GM23248 (cell line): ENCODE data around the gene FBXO38. TPM values are rescaled to one million over a fixed set of nuclear protein-coding genes. Genes with fewer than 3 reads are reported as not detected.

Experiments used
- DNase-seq: peaks from one replicate; pipeline ENCODE4 v3.0.0-alpha.2; 2015
- H2AFZ ChIP-seq: fragments of 200-600 bp; sonication (generic); 2 replicates; pipeline ENCODE4 v1.6.1; 2016; ENCODE audit warnings: antibody characterized with exemption
- H3F3A ChIP-seq: fragments of 200-600 bp; sonication (generic); 2 replicates; pipeline ENCODE4 v1.6.1; 2016; ENCODE audit warnings: mild to moderate bottlenecking, antibody characterized with exemption, mixed run types; ENCODE audit not compliant: insufficient read depth
- H3K27ac ChIP-seq: fragments of 200-600 bp; sonication (generic); 2 replicates; pipeline ENCODE4 v1.5.1; 2016; ENCODE audit warnings: mild to moderate bottlenecking
- H3K27me3 ChIP-seq: fragments of 200-600 bp; sonication (generic); replicated peaks from 2 replicates; pipeline ENCODE4 v1.6.1; 2016; ENCODE audit warnings: mild to moderate bottlenecking; ENCODE audit not compliant: insufficient read depth
- H3K36me3 ChIP-seq: fragments of 200-600 bp; sonication (generic); 2 replicates; pipeline ENCODE4 v1.6.1; 2016; ENCODE audit warnings: low read depth, mild to moderate bottlenecking
- H3K4me1 ChIP-seq: fragments of 200-600 bp; sonication (generic); 2 replicates; pipeline ENCODE4 v1.6.1; 2016; ENCODE audit warnings: mild to moderate bottlenecking; ENCODE audit not compliant: insufficient read depth
- H3K4me2 ChIP-seq: fragments of 200-600 bp; sonication (generic); one replicate; pipeline ENCODE4 v1.6.1; 2016; ENCODE audit warnings: mild to moderate bottlenecking; ENCODE audit not compliant: unreplicated experiment
- H3K4me3 ChIP-seq: fragments of 200-600 bp; sonication (generic); 2 replicates; pipeline ENCODE4 v1.5.1; 2016; ENCODE audit warnings: mild to moderate bottlenecking
- H3K79me2 ChIP-seq: fragments of 200-600 bp; sonication (generic); 2 replicates; pipeline ENCODE4 v1.6.1; 2016; ENCODE audit warnings: mild to moderate bottlenecking; ENCODE audit not compliant: insufficient read depth
- H3K9ac ChIP-seq: fragments of 200-600 bp; sonication (generic); 2 replicates; pipeline ENCODE4 v1.6.1; 2016; ENCODE audit warnings: mild to moderate bottlenecking
- H3K9me2 ChIP-seq: fragments of 200-600 bp; sonication (generic); 2 replicates; pipeline ENCODE4 v1.6.1; 2016; ENCODE audit warnings: mixed run types, mild to moderate bottlenecking, moderate library complexity; ENCODE audit not compliant: insufficient read depth
- H3K9me3 ChIP-seq: fragments of 200-600 bp; sonication (generic); one replicate; pipeline ENCODE4 v1.6.1; 2017; ENCODE audit warnings: low read depth
- H4K20me1 ChIP-seq: fragments of 200-600 bp; sonication (generic); 2 replicates; pipeline ENCODE4 v1.6.0; 2016; ENCODE audit not compliant: insufficient read depth
- EZH2 ChIP-seq: fragments of 200-600 bp; sonication (generic); IDR thresholded peaks from 2 replicates; pipeline ENCODE4 v1.6.1; 2018; ENCODE audit warnings: antibody characterized with exemption, mild to moderate bottlenecking; ENCODE audit not compliant: insufficient read depth, poor library complexity, severe bottlenecking
- EZH2phosphoT487 ChIP-seq: fragments of 200-600 bp; sonication (generic); IDR thresholded peaks from 2 replicates; pipeline ENCODE4 v1.6.1; 2018; ENCODE audit warnings: antibody characterized with exemption, moderate library complexity, mild to moderate bottlenecking, low read depth; ENCODE audit not compliant: insufficient read depth
- WGBS, 2 experiments: methylation state at CpG; one replicate each; pipeline ENCODE4 v1.1.6; 2015 to 2017; ENCODE audit warnings: low lambda C conversion rate in 2 of 2, low coverage in 1 of 2; ENCODE audit errors: missing lambda C conversion rate in 2 of 2; 5-methylcytosine and 5-hydroxymethylcytosine counted together
- in situ Hi-C: fragments of 300-500 bp; cut with MboI; formaldehyde crosslinking; loops from 2 replicates; pipeline ENCODE4 v1.15.0; 2020
- polyA plus RNA-seq: library from polyadenylated mRNA; unstranded; fragments of >200 nt; fragmentation: Nextera tagmentation; extraction: Ambion mirVana; gene quantifications from 2 replicates; pipeline ENCODE4 v1.2.1, GENCODE V29; 2016
- total RNA-seq: library from RNA; depleted of rRNA; stranded (reverse); fragments of >200 nt; shearing (Covaris generic); gene quantifications from 2 replicates; pipeline ENCODE4 v1.2.3, GENCODE V29; 2014

The FBXO38 gene
- total and polyA plus RNA-seq, 2 experiments from 2014 or later: 16.7 to 55.3 TPM

DNA sequence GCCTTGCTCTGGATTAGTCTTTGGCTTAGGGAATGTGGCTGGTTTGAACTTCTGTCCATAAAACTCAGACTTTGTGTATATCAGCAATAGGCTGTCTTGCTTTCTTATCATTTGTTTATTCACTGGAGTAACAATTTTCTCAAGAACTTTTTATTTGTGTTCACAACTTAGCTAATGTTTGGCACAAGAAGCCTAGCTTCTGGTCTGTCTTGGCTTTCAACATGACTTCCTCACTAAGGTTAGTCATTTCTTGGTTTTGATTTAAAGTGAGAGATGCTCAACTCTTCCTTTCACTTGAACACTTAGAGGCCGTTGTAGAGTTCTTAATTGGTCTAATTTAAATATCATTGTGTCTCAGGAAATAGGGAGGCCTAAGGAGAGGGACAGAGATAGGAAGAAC lies 4.9 kb downstream of the FBXO38 start:
- WGBS, 2 experiments: 90 to 95% methylated on average over 1 of the region's 1 CpG
- H3K4me3 ChIP-seq: no peak overlapping the region
- no peaks in the 10 kb centered on the region for H3K36me3 ChIP-seq
- no peak overlapping the region for H2AFZ ChIP-seq
- H3K4me1 ChIP-seq: peaks cover 48% of the 10 kb centered on the region
- H3K9me2 ChIP-seq: no peaks in the 10 kb centered on the region
- H3K27me3 ChIP-seq: no peaks in the 10 kb centered on the region
- H4K20me1 ChIP-seq: peaks cover 27% of the 10 kb centered on the region; the same call in 1 of the 2 replicates
- no peak for DNase-seq
- H3F3A ChIP-seq: peaks cover 42% of the 10 kb centered on the region
- TF ChIP-seq EZH2 (no peak), EZH2phosphoT487 (no peak)
- no peak overlapping the region for H3K9ac ChIP-seq
- no peak overlapping the region for H3K4me2 ChIP-seq
- H3K27ac ChIP-seq: no peak overlapping the region
- in situ Hi-C loops: no loop called here
- H3K9me3 ChIP-seq: no peaks in the 10 kb centered on the region
- peaks cover 96% of the 10 kb centered on the region for H3K79me2 ChIP-seq

DNA sequence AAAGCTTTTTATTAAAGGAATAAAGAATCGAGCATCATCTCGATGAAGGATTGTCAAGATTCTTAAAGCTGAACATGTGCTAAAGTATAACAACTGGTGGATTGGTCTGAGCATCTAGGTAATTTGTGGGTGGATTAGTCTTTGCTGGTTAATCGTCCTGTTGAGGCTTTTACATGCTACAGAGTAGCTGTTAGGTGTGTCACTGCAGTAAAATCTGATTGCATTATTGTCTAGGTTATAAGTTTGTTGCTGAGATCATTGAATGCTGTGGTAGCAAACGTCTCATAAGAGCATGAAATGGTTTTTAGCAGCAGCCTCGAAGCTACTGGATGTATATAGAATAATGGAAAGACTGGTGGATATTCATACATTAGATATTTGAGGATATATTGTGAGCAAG lies 7.2 kb downstream of the FBXO38 start:
- Histone ChIP-seq H2AFZ (no peak overlapping the region), H4K20me1 (peaks cover 27% of the 10 kb centered on the region; the same call in 1 of the 2 replicates), H3K9ac (no peak overlapping the region), H3K79me2 (peaks cover 96% of the 10 kb centered on the region), H3K4me2 (no peak overlapping the region), H3F3A (peaks cover 28% of the 10 kb centered on the region), H3K27me3 (no peaks in the 10 kb centered on the region), H3K36me3 (peaks cover 16% of the 10 kb centered on the region), H3K9me2 (no peaks in the 10 kb centered on the region), H3K4me1 (peaks cover 33% of the 10 kb centered on the region), H3K4me3 (no peak overlapping the region), H3K9me3 (no peaks in the 10 kb centered on the region), H3K27ac (no peak overlapping the region)
- TF ChIP-seq EZH2phosphoT487 (no peak), EZH2 (no peak)
- in situ Hi-C loops: no loop called here
- WGBS, 2 experiments: 68 to 69% methylated on average over 5 of the region's 5 CpGs
- DNase-seq: no peak

DNA sequence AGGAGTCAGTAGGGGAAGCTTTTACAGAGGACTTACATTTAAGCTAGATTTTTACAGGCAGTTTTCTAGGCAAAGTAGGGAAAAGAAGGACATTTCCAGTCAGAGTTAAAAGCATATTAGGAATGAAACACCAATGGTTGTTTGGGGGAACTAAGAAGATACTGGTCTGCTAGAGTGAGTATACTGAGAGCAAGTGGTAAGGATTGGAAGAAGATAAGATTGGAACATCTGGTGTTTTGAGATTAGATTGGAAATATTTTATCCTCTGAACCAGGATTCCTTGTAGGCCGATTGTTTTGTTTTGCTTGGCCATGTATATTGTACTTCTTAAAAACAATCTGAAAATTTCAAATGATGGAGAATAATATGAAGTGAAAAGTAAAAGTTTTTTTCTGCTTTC lies 7.7 kb downstream of the FBXO38 start:
- Histone ChIP-seq H4K20me1 (peaks cover 27% of the 10 kb centered on the region; the same call in 1 of the 2 replicates), H3K27ac (no peak overlapping the region), H3K27me3 (no peaks in the 10 kb centered on the region), H3K4me2 (no peak overlapping the region), H3K4me1 (peaks cover 28% of the 10 kb centered on the region), H3F3A (peaks cover 23% of the 10 kb centered on the region), H2AFZ (no peak overlapping the region), H3K9me2 (no peaks in the 10 kb centered on the region), H3K79me2 (peaks cover 96% of the 10 kb centered on the region), H3K9me3 (no peaks in the 10 kb centered on the region), H3K9ac (no peak overlapping the region), H3K4me3 (no peak overlapping the region), H3K36me3 (peaks cover 20% of the 10 kb centered on the region)
- in situ Hi-C loops: no loop called here
- TF ChIP-seq EZH2 (no peak), EZH2phosphoT487 (no peak)
- DNase-seq: no peak
- WGBS, 2 experiments: 54 to 63% methylated on average over 1 of the region's 1 CpG

DNA sequence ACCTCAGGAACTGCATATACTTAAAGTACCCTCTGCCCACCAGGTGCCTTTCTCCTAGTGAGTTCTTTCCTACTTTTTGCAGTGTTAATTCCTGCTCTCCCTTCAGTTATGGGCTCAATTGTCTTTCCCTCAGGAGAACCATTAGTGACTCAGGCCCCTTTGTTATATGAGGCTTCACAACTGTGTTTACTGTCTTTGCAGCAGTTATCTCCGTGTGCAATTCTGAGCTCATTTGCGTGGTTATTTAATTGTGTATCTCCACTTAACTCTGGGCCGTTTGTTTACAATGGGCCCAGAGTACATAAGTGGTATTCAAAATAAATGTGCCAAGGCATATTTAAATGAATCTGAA lies 9.6 kb downstream of the FBXO38 start:
- Histone ChIP-seq H3K4me2 (no peak overlapping the region), H3K4me1 (peaks cover 11% of the 10 kb centered on the region; the same call in 1 of the 2 replicates), H3K9me2 (no peaks in the 10 kb centered on the region), H3K4me3 (no peak overlapping the region), H3K36me3 (peaks cover 24% of the 10 kb centered on the region), H3K9ac (no peak overlapping the region), H4K20me1 (peaks cover 25% of the 10 kb centered on the region; the same call in 1 of the 2 replicates), H3K79me2 (peaks cover 100% of the 10 kb centered on the region), H3K27me3 (no peaks in the 10 kb centered on the region), H3K27ac (no peak overlapping the region), H3F3A (peaks cover 5% of the 10 kb centered on the region), H3K9me3 (no peaks in the 10 kb centered on the region), H2AFZ (no peak overlapping the region)
- WGBS, 2 experiments: 65 to 83% methylated on average over 3 of the region's 3 CpGs
- in situ Hi-C loops: no loop called here
- no peak for TF ChIP-seq EZH2
- TF ChIP-seq EZH2phosphoT487: no peak
- no peak for DNase-seq

DNA sequence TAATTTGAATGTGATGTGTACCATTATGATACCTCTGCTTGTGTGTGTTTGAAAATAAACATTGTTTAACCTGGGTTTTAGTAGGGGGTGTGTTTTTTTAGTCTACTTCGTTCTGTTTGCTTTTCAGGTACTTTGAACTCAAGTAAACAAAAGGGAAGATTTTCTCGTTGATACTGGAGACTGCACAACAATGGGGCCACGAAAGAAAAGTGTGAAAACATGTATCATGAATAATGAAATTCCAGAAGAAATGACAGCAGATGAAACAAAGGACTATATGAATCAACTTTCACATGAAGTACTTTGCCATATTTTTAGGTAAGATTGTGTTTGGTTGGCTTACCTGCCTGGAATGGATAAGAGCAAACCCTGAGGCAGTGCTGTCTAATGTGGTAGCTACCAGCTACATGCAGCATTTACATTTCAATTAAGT lies 10.8 kb downstream of the FBXO38 start:
- in situ Hi-C loops: no loop called here
- Histone ChIP-seq H2AFZ (no peak overlapping the region), H3K27me3 (no peaks in the 10 kb centered on the region), H3F3A (no peaks in the 10 kb centered on the region; the same call in 1 of the 2 replicates), H3K4me1 (peaks cover 5% of the 10 kb centered on the region; the same call in 1 of the 2 replicates), H3K9me2 (no peaks in the 10 kb centered on the region), H3K4me3 (no peak overlapping the region), H3K9ac (no peak overlapping the region), H3K4me2 (no peak overlapping the region), H3K9me3 (no peaks in the 10 kb centered on the region), H3K27ac (no peak overlapping the region), H4K20me1 (peaks cover 13% of the 10 kb centered on the region; the same call in 1 of the 2 replicates), H3K79me2 (peaks cover 88% of the 10 kb centered on the region), H3K36me3 (peaks cover 29% of the 10 kb centered on the region)
- TF ChIP-seq EZH2phosphoT487: no peak
- TF ChIP-seq EZH2: no peak
- no peak for DNase-seq
- 85 to 88% methylated on average over 3 of the region's 3 CpGs for WGBS, 2 experiments
